Activated T-helper 2 cell treated with anti-CD3 and anti-CD28 coated beads, Interferon-gamma antibody, Interleukin-2, Interleukin-4, amounts not matched to agents 10 μg/mL and 5 μg/mL and 100 μg/mL, durations not matched to agents 14 hours and 24 hours and 36 hours (primary cell): Measurements from ENCODE around the gene HDDC3. TPM values are rescaled to one million over a fixed set of nuclear protein-coding genes. Genes with fewer than 3 reads are reported as not detected.

ENCODE experiments used
- DNase-seq: peaks from one replicate; pipeline ENCODE4 v3.0.0; 2021; ENCODE audit warnings: low spot score
- H3K27ac Mint-ChIP-seq: one replicate; pipeline ENCODE4 v1.8.0; 2021; ENCODE audit warnings: mixed read lengths
- H3K27me3 Mint-ChIP-seq: one replicate; pipeline ENCODE4 v1.8.0; 2021; ENCODE audit warnings: low read depth, mixed read lengths
- H3K36me3 Mint-ChIP-seq: one replicate; pipeline ENCODE4 v1.8.0; 2021; ENCODE audit warnings: low read depth, mixed read lengths
- H3K4me1 Mint-ChIP-seq: one replicate; pipeline ENCODE4 v1.8.0; 2021; ENCODE audit warnings: low read depth, mixed read lengths
- H3K4me3 Mint-ChIP-seq: one replicate; pipeline ENCODE4 v1.8.0; 2021; ENCODE audit warnings: low read depth, mild to moderate bottlenecking, moderate library complexity, mixed read lengths
- H3K9me3 Mint-ChIP-seq: one replicate; pipeline ENCODE4 v1.8.0; 2021; ENCODE audit warnings: mixed read lengths
- intact Hi-C: fragments of 100-400 bp; cut with micrococcal nuclease; formaldehyde crosslinking; loops from one replicate; pipeline ENCODE4 v1.15.1; 2023
- total RNA-seq: library from RNA; stranded (reverse); gene quantifications from 2 replicates; pipeline ENCODE4 v1.2.3, GENCODE V29; 2022

Gene HDDC3
- total RNA-seq, 1 donor from 2014 or later = 43.0 TPM

DNA sequence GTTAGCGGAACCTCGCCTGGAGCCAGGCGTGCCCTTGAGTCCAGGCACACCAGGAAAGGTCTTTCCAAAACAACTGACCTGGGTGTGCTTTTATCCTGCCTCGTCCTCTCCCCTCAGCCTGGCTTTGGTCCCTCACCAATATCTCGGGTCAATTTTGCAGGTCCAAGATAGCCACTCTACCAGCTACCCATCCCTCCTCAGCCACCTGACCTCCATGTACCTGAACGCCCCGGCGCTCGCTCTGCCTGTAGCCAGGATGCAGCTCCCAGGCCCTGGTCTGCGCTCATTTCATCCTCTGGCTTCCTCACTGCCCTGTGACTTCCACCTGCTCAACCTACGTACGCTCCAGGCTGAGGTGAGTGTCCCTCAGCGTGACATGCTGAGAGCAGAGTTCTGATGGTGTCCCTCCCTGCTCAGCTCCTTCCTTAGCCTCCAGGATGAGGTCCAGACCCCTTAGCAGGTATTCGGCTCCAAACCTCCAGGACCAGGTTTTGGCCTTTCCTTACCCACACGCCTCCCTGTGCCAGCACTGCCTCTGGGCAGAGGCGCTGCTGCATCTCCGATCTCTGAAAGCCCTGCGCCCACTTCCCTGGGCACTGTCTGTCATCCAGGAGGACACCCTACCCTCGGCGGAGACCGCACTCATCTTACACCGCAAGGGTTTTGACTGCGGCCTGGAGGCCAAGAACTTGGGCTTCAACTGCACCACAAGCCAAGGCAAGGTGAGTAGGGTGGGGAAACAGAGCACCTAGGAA is 14.1 kb downstream of the HDDC3 start:
- H3K4me1 Mint-ChIP-seq = peaks cover 9% of the 10 kb centered on the region
- intact Hi-C loops = no loop called here
- no peak overlapping the region for H3K4me3 Mint-ChIP-seq
- H3K27ac Mint-ChIP-seq = no peak overlapping the region
- no peak for DNase-seq
- H3K9me3 Mint-ChIP-seq = no peaks in the 10 kb centered on the region
- peaks cover 86% of the 10 kb centered on the region for H3K36me3 Mint-ChIP-seq
- H3K27me3 Mint-ChIP-seq = no peaks in the 10 kb centered on the region

DNA sequence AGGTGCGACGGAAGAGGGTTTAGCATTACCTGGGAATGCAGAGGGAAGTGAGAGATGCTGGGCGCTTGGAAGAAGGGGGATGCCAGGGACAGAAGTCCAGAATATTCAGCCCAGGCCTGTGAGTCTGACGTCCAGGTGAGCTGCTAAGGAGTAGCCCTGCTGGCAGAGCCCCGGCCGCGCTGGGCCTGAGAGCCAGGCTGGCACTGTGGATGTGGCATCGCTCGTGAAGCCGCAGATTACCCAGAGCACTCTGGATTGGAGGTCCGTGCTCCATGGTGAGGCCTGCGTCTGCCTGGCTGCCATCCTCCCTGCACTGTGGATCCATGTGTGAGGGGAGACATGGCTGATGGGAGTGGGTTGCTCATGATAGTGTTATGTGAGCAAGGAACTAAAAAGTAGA is 14.8 kb downstream of the HDDC3 start:
- Mint-ChIP-seq H3K27me3 (no peaks in the 10 kb centered on the region), H3K9me3 (no peaks in the 10 kb centered on the region), H3K4me1 (peaks cover 6% of the 10 kb centered on the region), H3K27ac (no peak overlapping the region), H3K4me3 (no peak overlapping the region), H3K36me3 (peaks cover 88% of the 10 kb centered on the region)
- intact Hi-C loops = no loop called here
- DNase-seq = no peak

DNA sequence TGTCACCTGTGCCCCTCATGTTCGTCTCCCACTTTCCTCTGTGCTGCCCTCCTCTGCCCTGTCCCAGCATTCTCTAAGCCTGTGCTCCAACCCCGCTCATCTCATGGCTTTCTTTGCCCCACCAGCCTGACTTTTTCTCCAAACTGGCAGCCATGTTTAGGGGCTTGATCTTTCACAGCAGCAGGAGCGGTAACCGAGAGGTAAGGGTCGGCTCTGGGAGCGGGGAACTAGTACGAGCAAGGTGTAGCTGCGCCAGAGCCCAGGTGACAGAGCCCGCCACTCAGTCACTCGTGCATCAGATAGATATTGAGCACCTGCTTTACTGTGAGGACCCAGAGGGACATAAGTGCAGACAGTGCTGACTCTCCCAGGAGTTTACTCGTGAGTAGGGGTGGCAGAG is 15.9 kb downstream of the HDDC3 start:
- no peaks in the 10 kb centered on the region for H3K9me3 Mint-ChIP-seq
- intact Hi-C loops = no loop called here
- no peak overlapping the region for H3K4me3 Mint-ChIP-seq
- peaks cover 91% of the 10 kb centered on the region for H3K36me3 Mint-ChIP-seq
- H3K4me1 Mint-ChIP-seq = peaks cover 1% of the 10 kb centered on the region
- no peak for DNase-seq
- no peaks in the 10 kb centered on the region for H3K27me3 Mint-ChIP-seq
- no peak overlapping the region for H3K27ac Mint-ChIP-seq

DNA sequence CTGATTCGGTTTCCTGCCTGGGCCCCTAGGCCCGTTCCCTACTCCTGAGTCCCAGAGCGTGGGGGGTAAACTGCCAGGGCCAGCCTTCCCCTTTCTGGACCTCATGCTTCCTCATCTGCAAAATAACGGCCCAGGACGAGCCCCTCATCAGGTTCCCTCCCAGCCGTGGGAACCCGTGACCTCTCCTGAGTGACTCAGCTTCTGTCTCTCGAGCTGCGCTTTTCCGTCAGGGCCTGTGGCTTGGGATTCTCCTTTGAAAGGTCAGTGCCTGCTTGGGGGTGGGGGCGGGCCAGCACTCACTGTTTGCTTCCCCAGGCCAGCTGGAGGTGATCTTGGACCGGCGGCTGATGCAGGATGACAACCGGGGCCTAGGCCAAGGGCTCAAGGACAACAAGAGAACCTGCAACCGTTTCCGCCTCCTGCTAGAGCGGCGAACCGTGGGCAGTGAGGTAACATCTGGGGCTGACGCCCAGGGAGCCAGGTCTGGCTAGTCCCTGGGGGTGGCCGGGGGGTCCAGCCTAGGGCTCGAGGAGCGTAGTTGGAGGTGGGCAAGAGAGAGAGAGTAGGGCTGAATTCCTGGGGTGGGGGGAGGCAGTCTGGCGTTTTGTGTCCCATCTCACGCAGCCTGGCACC is 16.4 kb downstream of the HDDC3 start:
- H3K27me3 Mint-ChIP-seq = no peaks in the 10 kb centered on the region
- H3K9me3 Mint-ChIP-seq = no peaks in the 10 kb centered on the region
- intact Hi-C loops = no loop called here
- no peak for DNase-seq
- no peak overlapping the region for H3K4me3 Mint-ChIP-seq
- peaks cover 1% of the 10 kb centered on the region for H3K4me1 Mint-ChIP-seq
- H3K36me3 Mint-ChIP-seq = peaks cover 92% of the 10 kb centered on the region
- H3K27ac Mint-ChIP-seq = no peak overlapping the region

DNA sequence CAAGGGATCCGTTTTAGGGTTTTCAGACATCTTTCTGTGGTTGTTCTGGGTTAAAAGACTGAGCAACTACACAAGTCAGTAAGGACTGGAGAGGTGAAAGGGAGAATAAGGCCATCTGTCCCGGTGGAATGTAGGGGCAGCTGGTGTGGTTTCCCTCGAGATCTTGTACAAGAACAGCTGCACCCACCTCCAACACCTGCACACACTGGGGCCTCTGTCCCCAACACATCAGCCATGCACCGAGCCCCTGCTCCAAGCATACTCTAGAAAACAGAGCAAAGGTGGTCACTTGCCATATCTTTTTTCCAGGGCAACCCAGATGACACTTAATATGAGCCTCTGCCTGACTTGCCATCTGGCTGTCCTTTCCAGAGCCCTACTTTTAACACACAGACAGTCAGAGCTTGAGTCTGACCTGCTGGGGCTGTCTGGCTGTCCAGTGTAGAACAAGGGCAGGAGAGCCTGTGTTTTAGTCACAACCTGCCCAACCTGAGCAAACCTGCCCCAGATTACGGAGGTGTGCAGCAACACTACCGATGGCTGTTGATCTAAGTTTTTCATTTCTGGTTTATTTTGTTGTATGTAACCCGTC is 17.0 kb downstream of the HDDC3 start:
- intact Hi-C loops = no loop called here
- Mint-ChIP-seq H3K9me3 (no peaks in the 10 kb centered on the region), H3K4me1 (no peaks in the 10 kb centered on the region), H3K4me3 (no peak overlapping the region), H3K27me3 (no peaks in the 10 kb centered on the region), H3K27ac (no peak overlapping the region), H3K36me3 (peaks cover 90% of the 10 kb centered on the region)
- DNase-seq = no peak

DNA sequence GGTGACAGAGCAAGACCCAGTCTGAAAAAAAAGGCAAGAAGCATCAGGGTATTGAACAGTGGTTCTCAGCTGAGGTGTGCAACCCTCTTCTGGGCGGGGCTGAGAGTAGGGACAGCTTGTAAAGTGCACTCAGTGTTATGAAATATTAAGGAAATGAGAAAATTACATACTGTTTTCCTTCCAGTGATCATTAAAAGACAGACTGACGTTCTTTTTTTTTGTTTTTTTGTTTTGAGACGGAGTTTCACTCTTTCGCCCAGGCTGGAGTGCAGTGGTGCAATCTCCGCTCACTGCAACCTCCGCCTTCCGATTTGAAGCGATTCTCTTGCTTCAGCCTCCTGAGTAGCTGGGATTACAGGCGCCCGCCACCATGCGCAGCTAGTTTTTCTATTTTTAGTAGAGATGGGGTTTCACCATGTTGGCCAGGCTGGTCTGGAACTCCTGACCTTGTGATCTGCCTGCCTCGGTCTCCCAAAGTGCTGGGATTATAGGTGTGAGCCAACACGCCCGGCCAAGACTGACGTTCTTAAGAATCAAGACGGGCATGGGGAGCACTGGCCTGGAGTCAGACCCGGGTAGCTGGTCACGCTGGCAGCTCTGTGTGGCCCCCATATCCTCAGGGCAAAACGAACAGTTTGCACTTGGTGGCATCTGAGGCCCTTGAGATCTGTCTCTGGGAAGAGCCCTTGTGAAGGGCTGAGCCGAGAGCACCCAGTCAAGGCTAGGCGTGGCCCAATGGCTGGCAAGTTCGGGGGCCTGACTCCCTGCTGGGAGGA is 17.9 kb downstream of the HDDC3 start:
- intact Hi-C loops = no loop called here
- no peaks in the 10 kb centered on the region for H3K9me3 Mint-ChIP-seq
- DNase-seq = no peak
- no peaks in the 10 kb centered on the region for H3K4me1 Mint-ChIP-seq
- no peak overlapping the region for H3K4me3 Mint-ChIP-seq
- peaks cover 86% of the 10 kb centered on the region for H3K36me3 Mint-ChIP-seq
- no peak overlapping the region for H3K27ac Mint-ChIP-seq
- H3K27me3 Mint-ChIP-seq = no peaks in the 10 kb centered on the region

DNA sequence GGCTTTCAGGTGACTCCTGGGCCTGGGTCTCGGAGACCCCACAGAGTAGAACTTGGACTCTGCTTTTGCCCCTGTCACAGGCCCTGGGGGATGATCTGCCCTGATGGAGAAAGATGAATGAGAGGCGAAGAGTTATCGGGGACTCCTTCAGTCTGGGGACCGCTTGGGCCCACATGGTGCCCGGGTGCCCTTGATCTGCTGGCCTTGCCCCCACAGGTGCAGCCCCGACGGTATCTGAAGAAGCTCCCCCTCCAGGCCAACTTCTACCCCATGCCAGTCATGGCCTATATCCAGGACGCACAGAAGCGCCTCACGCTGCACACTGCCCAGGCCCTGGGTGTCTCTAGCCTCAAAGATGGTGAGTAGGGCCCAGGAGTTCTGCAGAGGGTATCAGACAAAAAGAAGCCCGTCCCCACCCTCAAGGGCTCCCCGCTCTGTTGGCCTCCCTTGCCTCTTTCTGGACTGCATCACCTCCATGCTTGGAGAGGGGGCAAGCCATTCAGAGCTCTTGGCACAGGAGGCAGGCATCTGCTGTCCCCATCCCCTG is 18.9 kb downstream of the HDDC3 start:
- H3K9me3 Mint-ChIP-seq = no peaks in the 10 kb centered on the region
- intact Hi-C loops = no loop called here
- no peak overlapping the region for H3K27ac Mint-ChIP-seq
- DNase-seq = no peak
- no peaks in the 10 kb centered on the region for H3K27me3 Mint-ChIP-seq
- H3K4me3 Mint-ChIP-seq = no peak overlapping the region
- no peaks in the 10 kb centered on the region for H3K4me1 Mint-ChIP-seq
- H3K36me3 Mint-ChIP-seq = peaks cover 87% of the 10 kb centered on the region

DNA sequence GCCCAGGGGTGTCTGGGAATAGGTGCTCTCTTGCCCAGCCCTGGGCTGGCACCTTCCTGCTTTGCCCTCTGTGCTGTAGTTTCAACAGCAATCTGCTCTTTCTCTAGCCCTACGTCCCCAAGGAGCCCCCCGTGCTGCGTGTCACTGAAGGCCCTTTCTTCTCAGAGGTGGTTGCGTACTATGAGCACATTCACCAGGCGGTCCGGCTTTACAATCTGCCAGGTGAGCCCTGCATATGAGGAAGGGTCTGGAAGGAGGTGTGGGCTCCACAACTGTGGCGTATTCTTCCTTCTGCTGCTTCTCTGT is 19.6 kb downstream of the HDDC3 start:
- H3K9me3 Mint-ChIP-seq = no peaks in the 10 kb centered on the region
- DNase-seq = no peak

DNA sequence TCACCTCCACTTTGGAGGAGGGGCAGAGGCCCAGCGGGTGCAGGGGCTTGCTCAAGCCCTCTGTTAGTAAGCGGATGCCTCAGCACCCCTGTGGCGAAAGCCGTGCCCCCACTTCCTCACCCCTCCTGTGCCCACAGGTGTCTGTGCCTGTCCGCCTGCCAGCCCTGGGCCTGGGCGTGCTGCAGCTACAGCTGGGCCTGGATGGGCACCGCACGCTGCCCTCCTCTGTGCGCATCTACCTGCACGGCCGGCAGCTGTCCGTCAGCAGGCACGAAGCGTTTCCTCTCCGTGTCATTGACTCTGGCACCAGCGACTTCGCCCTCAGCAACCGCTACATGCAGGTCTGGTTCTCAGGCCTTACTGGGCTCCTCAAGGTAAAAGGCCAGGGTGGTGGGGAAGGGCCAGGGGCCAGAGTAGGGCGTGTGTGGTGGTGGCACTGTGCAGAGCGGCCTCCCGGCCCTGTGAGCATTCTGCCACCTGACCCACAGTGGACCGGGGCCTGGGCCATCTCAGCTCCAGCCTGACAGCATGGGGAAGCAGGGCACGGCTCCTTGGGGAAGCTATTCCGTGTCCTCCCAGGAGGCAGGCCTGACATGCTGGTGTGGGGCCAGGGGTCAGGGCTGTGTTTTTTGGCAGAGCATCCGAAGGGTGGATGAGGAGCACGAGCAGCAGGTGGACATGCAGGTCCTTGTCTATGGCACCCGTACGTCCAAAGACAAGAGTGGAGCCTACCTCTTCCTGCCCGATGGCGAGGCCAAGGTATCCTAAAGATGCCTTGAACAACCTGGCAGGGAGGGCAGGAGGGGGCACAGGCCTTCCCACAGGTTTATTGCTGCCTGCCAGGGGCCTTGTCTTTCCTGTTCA is 20.2 kb downstream of the HDDC3 start:
- Mint-ChIP-seq H3K36me3 (peaks cover 85% of the 10 kb centered on the region), H3K27ac (no peak overlapping the region), H3K27me3 (no peaks in the 10 kb centered on the region), H3K4me3 (no peak overlapping the region), H3K4me1 (no peaks in the 10 kb centered on the region), H3K9me3 (no peaks in the 10 kb centered on the region)
- DNase-seq = no peak
- intact Hi-C loops = no loop called here

More for the DNA sequence above, 19.6 kb downstream of the HDDC3 start:
- no peaks in the 10 kb centered on the region for H3K27me3 Mint-ChIP-seq
- no peaks in the 10 kb centered on the region for H3K4me1 Mint-ChIP-seq
- H3K36me3 Mint-ChIP-seq = peaks cover 85% of the 10 kb centered on the region
- H3K27ac Mint-ChIP-seq = no peak overlapping the region
- no peak overlapping the region for H3K4me3 Mint-ChIP-seq
- intact Hi-C loops = no loop called here

DNA sequence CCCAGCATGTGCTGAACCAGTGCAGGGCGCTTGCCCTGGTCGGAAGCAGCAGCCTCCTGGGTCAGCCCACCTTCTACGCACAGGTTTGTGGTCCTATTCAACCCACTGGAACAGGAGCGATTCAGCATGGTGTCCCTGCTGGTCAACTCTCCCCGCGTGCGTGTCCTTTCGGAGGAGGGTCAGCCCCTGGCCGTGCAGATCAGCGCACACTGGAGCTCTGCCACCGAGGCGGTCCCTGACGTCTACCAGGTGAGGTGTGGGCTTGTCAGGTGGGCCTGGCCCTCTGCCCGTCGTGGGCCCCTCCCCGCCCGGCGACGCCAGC is 21.1 kb downstream of the HDDC3 start:
- Mint-ChIP-seq H3K27me3 (no peaks in the 10 kb centered on the region), H3K4me1 (no peaks in the 10 kb centered on the region), H3K36me3 (peaks cover 84% of the 10 kb centered on the region), H3K4me3 (no peak overlapping the region), H3K9me3 (no peaks in the 10 kb centered on the region), H3K27ac (no peak overlapping the region)
- DNase-seq = no peak
- intact Hi-C loops = no loop called here

DNA sequence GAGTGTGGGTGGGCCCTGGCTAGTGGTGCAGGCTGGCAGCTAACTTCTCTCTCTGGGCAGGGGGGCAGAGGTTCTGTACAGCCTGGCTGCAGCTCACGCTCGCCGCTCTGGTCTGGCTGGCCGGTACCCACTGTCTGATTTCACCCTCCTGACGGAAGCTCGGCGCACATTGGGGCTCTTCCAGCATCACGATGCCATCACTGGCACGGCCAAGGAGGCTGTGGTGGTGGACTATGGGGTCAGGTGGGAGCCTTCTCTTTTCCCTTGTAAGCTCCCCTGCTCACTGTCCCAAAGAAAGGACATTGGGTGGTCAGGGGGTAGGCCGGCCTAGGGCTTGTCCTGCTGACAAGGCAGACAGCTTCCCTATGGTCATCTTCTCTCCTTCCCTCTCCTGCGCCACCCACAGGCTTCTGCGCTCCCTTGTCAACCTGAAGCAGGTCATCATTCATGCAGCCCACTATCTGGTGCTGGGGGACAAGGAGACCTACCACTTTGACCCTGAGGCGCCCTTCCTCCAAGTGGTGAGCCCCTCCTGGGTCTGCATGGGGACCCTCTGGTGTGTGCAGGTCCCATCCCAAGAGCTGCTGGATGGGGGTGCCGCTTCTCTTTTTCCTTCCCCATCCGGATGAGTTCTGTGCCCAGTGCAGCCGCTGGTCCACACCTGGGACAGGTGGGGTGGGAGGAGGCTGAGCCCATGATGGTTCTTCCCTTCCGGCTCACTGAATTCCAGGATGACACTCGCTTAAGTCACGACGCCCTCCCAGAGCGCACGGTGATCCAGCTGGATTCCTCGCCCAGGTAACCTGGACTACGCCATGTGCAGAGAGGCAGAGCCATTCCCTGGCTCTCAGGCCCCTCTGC is 21.7 kb downstream of the HDDC3 start:
- Mint-ChIP-seq H3K36me3 (peaks cover 84% of the 10 kb centered on the region), H3K27ac (no peak overlapping the region), H3K4me1 (no peaks in the 10 kb centered on the region), H3K27me3 (no peaks in the 10 kb centered on the region), H3K4me3 (no peak overlapping the region), H3K9me3 (no peaks in the 10 kb centered on the region)
- DNase-seq = no peak
- intact Hi-C loops = no loop called here
